PC-3 (cell line): ENCODE measurements around the gene ALCAM.

Experiments used
- EZH2 ChIP-seq: fragments of 300-600 bp; sonication (generic); IDR thresholded peaks from one replicate; pipeline ENCODE4 v1.6.1; 2017; ENCODE audit warnings: antibody characterized with exemption, mild to moderate bottlenecking, low read length; ENCODE audit not compliant: unreplicated experiment
- EZH2phosphoT487 ChIP-seq: fragments of 300-600 bp; sonication (generic); IDR thresholded peaks from 2 replicates; pipeline ENCODE4 v1.6.1; 2018; ENCODE audit warnings: mild to moderate bottlenecking, antibody characterized with exemption, low read length, borderline replicate concordance
- TF ChIP-seq, protein P1 (sequence below): fragments of 300-600 bp; sonication (generic); conservative IDR thresholded peaks from 2 replicates; pipeline ENCODE4 v1.5.1; 2017; ENCODE audit warnings: antibody characterized with exemption, low read depth, mild to moderate bottlenecking, low read length

- TF ChIP-seq, protein P1, sequence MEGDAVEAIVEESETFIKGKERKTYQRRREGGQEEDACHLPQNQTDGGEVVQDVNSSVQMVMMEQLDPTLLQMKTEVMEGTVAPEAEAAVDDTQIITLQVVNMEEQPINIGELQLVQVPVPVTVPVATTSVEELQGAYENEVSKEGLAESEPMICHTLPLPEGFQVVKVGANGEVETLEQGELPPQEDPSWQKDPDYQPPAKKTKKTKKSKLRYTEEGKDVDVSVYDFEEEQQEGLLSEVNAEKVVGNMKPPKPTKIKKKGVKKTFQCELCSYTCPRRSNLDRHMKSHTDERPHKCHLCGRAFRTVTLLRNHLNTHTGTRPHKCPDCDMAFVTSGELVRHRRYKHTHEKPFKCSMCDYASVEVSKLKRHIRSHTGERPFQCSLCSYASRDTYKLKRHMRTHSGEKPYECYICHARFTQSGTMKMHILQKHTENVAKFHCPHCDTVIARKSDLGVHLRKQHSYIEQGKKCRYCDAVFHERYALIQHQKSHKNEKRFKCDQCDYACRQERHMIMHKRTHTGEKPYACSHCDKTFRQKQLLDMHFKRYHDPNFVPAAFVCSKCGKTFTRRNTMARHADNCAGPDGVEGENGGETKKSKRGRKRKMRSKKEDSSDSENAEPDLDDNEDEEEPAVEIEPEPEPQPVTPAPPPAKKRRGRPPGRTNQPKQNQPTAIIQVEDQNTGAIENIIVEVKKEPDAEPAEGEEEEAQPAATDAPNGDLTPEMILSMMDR, result no peak
- TF ChIP-seq EZH2phosphoT487, result no peak
- TF ChIP-seq EZH2, result no peak
These were observed 146.3 kb downstream of the ALCAM start for GRCh38 chr3:105513042-105513441.
